PC-9 (cell line): Measurements from ENCODE around the gene GPR37L1. TPM values are rescaled to one million over a fixed set of nuclear protein-coding genes. Genes with fewer than 3 reads are reported as not detected.

Source experiments
- BruUV-seq: library from RNA; stranded (reverse); fragments of 400-500 nt; replicated peaks from 2 replicates; lab custom pipeline; 2021; lab: Mats Ljungman, UMichigan
- CTCF ChIA-PET: fragments of 300-600 bp; sonication (Branson Sonifier 250); formaldehyde crosslinking; loops from one replicate; lab custom pipeline; 2022; ENCODE audit warnings: antibody characterized with exemption; lab: Charles Lee
- POLR2A ChIA-PET: fragments of 300-600 bp; sonication (Branson Sonifier 250); formaldehyde crosslinking; loops from one replicate; lab custom pipeline; 2022; ENCODE audit warnings: antibody characterized with exemption; ENCODE audit not compliant: unreplicated experiment; lab: Charles Lee
- DNase-seq, 2 experiments: peaks; one replicate each; pipeline versions ENCODE4 v3.0.0 to v3.0.0-alpha.2; 2015 to 2022; ENCODE audit warnings: mixed read lengths in 1 of 2
- H2AFZ ChIP-seq: fragments of 200-600 bp; sonication (generic); 2 replicates; pipeline ENCODE4 v1.8.1; 2017; ENCODE audit warnings: antibody characterized with exemption
- H3F3A ChIP-seq: fragments of 200-600 bp; sonication (generic); 2 replicates; pipeline ENCODE4 v1.8.1; 2017; ENCODE audit warnings: antibody characterized with exemption, mild to moderate bottlenecking, low read depth; ENCODE audit not compliant: insufficient read depth
- H3K27ac ChIP-seq: fragments of 200-600 bp; sonication (generic); 2 replicates; pipeline ENCODE4 v1.6.1; 2016; ENCODE audit warnings: mixed run types
- H3K27me3 ChIP-seq: fragments of 200-600 bp; sonication (generic); 2 replicates; pipeline ENCODE4 v1.6.1; 2016; ENCODE audit warnings: low read depth, mixed run types; ENCODE audit not compliant: insufficient read depth
- H3K36me3 ChIP-seq: fragments of 200-600 bp; sonication (generic); 2 replicates; pipeline ENCODE4 v1.6.1; 2016; ENCODE audit warnings: low read depth, mixed run types
- H3K4me1 ChIP-seq: fragments of 200-600 bp; sonication (generic); replicated peaks from 2 replicates; pipeline ENCODE4 v1.6.1; 2016; ENCODE audit warnings: mixed run types; ENCODE audit not compliant: insufficient read depth
- H3K4me2 ChIP-seq: fragments of 200-600 bp; sonication (generic); 2 replicates; pipeline ENCODE4 v1.6.1; 2017; ENCODE audit warnings: mixed run types
- H3K4me3 ChIP-seq: fragments of 200-600 bp; sonication (generic); 2 replicates; pipeline ENCODE4 v1.6.1; 2016; ENCODE audit warnings: mixed run types
- H3K79me2 ChIP-seq: fragments of 200-600 bp; sonication (generic); 2 replicates; pipeline ENCODE4 v1.6.1; 2017; ENCODE audit warnings: low read depth, mixed run types
- H3K9me2 ChIP-seq: fragments of 200-600 bp; sonication (generic); 2 replicates; pipeline ENCODE4 v1.8.1; 2017; ENCODE audit warnings: mild to moderate bottlenecking; ENCODE audit not compliant: insufficient read depth
- H3K9me3 ChIP-seq: fragments of 200-600 bp; sonication (generic); 2 replicates; pipeline ENCODE4 v1.8.1; 2016; ENCODE audit warnings: low read depth; ENCODE audit not compliant: insufficient read depth
- H4K20me1 ChIP-seq: fragments of 200-600 bp; sonication (generic); 2 replicates; pipeline ENCODE4 v1.8.1; 2017; ENCODE audit not compliant: insufficient read depth
- EZH2 ChIP-seq: fragments of 200-600 bp; sonication (generic); IDR thresholded peaks from 2 replicates; pipeline ENCODE4 v1.8.0; 2017; ENCODE audit warnings: antibody characterized with exemption, low read depth
- intact Hi-C: fragments of 100-400 bp; cut with micrococcal nuclease; formaldehyde crosslinking; loops from one replicate; pipeline ENCODE4 v1.10.0; 2022; ENCODE audit not compliant: unreplicated experiment
- total RNA-seq: library from RNA; stranded (reverse); gene quantifications from 2 replicates; pipeline ENCODE4 v1.2.3, GENCODE V29; 2021
- TF ChIP-seq, protein P1 (sequence below): fragments of 200-600 bp; sonication (generic); conservative IDR thresholded peaks from 2 replicates; pipeline ENCODE4 v1.6.1; 2017; ENCODE audit warnings: mixed run types, antibody characterized with exemption, mild to moderate bottlenecking, moderate library complexity

GPR37L1 gene
- total RNA-seq, 1 experiment from 2014 or later = 0.33 TPM

DNA sequence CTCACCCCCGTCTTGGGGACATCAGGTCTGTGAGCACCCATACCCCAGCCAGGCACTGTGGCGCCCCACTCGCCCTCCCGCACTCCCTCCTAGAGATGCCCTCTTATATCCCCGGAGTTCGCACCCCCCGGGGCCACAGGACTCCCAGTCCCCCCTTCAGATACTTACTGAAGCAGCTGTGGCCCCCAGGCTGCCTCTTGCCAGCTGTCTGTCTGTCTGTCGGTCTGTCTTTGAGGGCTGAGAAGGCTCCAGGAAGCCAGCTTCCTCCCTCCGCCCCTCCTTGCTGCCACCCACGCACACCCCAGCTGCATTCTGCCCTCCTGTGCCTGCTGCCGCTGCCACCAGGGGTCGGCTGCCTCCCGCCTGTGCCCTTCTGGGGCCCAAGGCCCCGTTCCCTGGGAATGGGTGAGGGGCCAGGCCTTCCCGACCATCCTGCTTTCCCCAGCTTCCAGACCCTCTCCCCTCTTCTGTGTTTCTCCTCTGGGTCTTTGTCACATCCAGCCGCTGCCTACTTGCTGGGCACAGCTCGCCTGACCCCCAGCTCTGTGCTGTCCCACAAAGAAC, 37.7 kb downstream of the GPR37L1 start, which contains the start of gene PTPN7:
TSS of gene PTPN7 (minus strand) at position 226 of the 564 bp plus-strand sequence. CDS start 1,200 bp downstream, outside the sequence.
- H4K20me1 ChIP-seq = no peaks in the 10 kb centered on the region
- CTCF ChIA-PET = no interaction called here
- no peak within 1 kb of the TSS for H2AFZ ChIP-seq
- H3K9me2 ChIP-seq = no peaks in the 10 kb centered on the region
- POLR2A ChIA-PET = no interaction called here
- H3K9me3 ChIP-seq = no peaks in the 10 kb centered on the region
- no peaks in the 10 kb centered on the region for H3K27me3 ChIP-seq
- no peak within 1 kb of the TSS for H3K4me2 ChIP-seq
- intact Hi-C loops = no loop called here
- DNase-seq = no peak
- peaks cover 5% of the 10 kb centered on the region for H3F3A ChIP-seq
- H3K27ac ChIP-seq = no peak within 1 kb of the TSS
- H3K79me2 ChIP-seq = no peaks in the 10 kb centered on the region
- TF ChIP-seq EZH2 = no peak
- TF ChIP-seq, protein P1, sequence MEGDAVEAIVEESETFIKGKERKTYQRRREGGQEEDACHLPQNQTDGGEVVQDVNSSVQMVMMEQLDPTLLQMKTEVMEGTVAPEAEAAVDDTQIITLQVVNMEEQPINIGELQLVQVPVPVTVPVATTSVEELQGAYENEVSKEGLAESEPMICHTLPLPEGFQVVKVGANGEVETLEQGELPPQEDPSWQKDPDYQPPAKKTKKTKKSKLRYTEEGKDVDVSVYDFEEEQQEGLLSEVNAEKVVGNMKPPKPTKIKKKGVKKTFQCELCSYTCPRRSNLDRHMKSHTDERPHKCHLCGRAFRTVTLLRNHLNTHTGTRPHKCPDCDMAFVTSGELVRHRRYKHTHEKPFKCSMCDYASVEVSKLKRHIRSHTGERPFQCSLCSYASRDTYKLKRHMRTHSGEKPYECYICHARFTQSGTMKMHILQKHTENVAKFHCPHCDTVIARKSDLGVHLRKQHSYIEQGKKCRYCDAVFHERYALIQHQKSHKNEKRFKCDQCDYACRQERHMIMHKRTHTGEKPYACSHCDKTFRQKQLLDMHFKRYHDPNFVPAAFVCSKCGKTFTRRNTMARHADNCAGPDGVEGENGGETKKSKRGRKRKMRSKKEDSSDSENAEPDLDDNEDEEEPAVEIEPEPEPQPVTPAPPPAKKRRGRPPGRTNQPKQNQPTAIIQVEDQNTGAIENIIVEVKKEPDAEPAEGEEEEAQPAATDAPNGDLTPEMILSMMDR = no peak
- peaks cover 2% of the 10 kb centered on the region for H3K4me1 ChIP-seq
- H3K36me3 ChIP-seq = no peaks in the 10 kb centered on the region
- BruUV-seq = no TSS peak
- H3K4me3 ChIP-seq = no peak within 1 kb of the TSS

DNA sequence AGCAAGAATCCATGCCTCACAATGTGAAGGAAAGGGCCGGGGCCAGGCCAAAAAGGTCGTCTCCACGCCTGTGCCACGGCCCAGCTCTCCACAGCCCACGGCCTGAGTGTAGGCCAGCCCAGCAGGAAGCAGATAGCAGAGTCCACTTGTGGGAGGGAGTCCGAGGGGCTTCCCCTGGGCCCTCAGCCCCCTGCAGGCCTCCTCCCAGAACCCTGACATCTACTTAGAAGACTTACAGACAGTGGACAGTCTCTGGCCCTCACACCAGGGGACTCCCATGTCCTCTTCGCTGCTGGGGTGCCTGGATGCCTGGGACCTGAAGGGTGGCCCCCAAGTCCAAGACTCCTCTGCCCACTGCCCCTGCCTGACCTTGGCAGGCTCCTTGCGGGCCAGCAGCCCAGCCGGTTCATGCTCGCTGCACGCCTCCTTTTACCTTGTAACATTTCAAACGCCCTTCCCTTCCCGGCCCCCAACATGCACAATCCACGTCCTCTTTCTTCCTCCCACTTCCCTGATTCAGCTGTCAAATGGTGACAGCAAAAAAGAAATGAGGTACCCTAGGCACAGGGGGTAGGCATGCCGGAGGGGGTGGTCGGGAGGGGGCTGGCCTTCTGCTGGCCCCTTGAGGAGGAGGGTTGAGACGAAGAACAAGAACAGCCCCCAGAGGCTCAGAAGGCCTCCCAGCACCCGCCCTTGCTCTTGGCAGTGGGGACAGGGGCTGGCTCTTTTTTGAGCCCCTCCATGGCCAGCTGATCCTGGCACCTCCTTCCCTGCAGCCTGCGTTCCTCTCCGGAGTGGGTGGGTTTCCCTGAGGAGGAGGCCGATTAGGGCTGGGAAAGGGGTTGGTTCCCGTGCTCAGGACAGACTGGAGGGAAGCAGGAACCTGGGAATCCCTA, 38.7 kb downstream of the GPR37L1 start:
- Histone ChIP-seq H3K27me3 (0 out of 2 replicates have a peak, but pooled peaks cover 2% of the 10 kb centered on the region), H3K79me2 (no peaks in the 10 kb centered on the region), H4K20me1 (no peaks in the 10 kb centered on the region), H3K4me1 (no peaks in the 10 kb centered on the region), H3F3A (no peaks in the 10 kb centered on the region), H2AFZ (no peak overlapping the region), H3K4me3 (no peak overlapping the region), H3K27ac (no peak overlapping the region), H3K36me3 (no peaks in the 10 kb centered on the region), H3K9me2 (no peaks in the 10 kb centered on the region), H3K4me2 (no peak overlapping the region), H3K9me3 (no peaks in the 10 kb centered on the region)
- BruUV-seq = no TSS peak
- ChIA-PET CTCF (no interaction called here), POLR2A (no interaction called here)
- DNase-seq = no peak
- TF ChIP-seq EZH2 = no peak
- TF ChIP-seq, protein P1 = no peak
- intact Hi-C loops = no loop called here

DNA sequence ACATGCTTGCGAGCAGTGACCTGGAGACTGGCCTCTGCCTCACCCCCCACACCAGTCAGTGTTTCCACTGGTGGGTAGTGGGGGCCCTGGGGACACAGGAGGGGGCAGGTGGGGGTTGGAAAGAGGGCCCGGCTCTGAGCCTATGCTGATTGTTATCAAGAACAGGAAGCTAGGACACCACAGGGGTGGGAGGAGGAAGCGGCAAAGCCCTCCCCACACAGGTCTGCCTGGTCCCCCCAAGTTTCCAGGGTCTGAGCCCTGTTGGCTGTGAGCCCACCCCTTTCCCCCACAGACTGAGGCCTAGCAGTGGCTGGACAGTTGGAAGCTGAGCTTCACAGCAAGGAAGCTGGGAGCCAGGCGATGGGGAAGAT, 39.3 kb downstream of the GPR37L1 start:
- no peak overlapping the region for H2AFZ ChIP-seq
- H3K79me2 ChIP-seq = no peaks in the 10 kb centered on the region
- no peaks in the 10 kb centered on the region for H3K36me3 ChIP-seq
- POLR2A ChIA-PET = no interaction called here
- H3K9me2 ChIP-seq = no peaks in the 10 kb centered on the region
- DNase-seq = no peak
- intact Hi-C loops = no loop called here
- no peak overlapping the region for H3K4me2 ChIP-seq
- no peaks in the 10 kb centered on the region for H3K4me1 ChIP-seq
- H3K27ac ChIP-seq = no peak overlapping the region
- no peak for TF ChIP-seq EZH2
- TF ChIP-seq, protein P1 = no peak
- no peak overlapping the region for H3K4me3 ChIP-seq
- no peaks in the 10 kb centered on the region for H3F3A ChIP-seq
- CTCF ChIA-PET = interaction anchor here (0.6 kb wide), 1 partner anchor 416 kb away, joined by 4 read pairs; no protein-coding TSS in a partner anchor
- H4K20me1 ChIP-seq = no peaks in the 10 kb centered on the region
- BruUV-seq = no TSS peak
- 0 out of 2 replicates have a peak, but pooled peaks cover 2% of the 10 kb centered on the region for H3K27me3 ChIP-seq
- H3K9me3 ChIP-seq = no peaks in the 10 kb centered on the region
